HG03066 (cell line): ENCODE results near the gene P2RX2.

Experiments used
- ATAC-seq: cut with Tn5 transposase; IDR thresholded peaks from one replicate; pipeline ENCODE4 v1.9.1; 2021; ENCODE audit warnings: low read depth; ENCODE audit not compliant: unreplicated experiment

P2RX2 gene

DNA sequence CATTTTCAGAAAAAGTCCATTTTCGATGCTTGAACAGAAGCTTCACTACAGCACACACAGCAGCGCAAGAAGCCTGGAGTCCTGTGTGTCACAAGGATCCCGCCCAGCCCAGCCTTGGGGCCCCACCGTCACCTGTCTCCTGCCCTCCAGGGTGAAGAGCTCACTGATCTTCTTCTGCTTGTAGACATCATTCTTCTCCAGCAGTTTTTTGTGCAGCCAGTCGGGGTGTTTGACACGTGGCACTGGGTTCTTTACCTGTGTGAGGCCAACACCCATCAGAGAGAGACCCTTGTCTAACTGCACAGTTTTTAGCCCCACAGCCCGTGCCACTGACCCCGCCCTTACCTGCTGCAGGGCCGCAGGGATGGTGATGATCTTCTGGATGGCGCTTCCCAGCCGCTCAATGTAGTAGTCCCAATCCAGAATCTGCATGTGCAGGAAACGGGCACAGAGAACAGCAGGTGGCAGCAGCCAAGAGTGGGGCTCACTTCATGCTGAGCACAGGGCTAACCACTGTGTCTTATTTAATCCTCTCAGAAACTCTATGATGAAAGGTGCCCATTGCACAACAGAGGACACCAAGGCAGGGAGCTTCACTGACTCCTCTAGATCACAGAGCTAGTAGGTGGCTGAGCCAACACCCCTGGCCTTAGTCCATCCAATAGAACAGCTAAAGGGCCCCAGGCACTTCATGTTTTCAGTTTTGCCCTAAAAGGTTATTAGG, 38.6 kb downstream of the P2RX2 start:
- no peak for ATAC-seq

DNA sequence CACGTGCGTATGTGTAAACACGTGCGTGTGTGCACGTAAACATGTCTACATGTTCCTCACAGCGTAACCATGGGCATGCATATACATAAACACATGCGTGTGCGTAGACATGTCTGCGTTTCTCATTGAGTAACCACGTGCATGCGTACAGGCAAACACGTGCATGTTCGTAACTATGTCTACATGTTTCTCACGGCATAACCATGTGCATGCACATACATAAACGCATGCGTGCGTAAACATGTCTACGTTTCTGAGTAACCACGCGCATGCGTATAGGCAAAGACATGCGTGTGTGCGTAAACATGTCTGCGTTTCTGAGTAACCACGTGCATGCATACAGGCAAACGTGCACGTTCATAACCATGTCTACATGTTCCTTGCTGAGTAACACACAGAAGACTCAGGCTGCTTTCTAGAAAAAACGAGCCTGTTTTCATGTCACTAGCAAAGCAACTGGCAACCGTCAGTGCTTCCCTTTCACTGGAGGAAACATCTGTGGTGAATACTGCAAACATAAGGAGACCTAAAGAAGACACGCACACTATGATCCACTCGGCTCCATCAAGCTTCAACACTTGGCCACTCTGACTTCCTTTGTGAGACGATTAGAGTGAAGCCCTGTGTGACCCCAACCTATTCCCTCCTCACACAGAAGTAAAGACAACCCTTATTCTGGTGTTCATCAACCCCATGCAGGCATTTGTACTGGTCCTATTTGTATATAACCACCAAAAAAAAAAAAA, 39.7 kb downstream of the P2RX2 start:
- no peak for ATAC-seq

DNA sequence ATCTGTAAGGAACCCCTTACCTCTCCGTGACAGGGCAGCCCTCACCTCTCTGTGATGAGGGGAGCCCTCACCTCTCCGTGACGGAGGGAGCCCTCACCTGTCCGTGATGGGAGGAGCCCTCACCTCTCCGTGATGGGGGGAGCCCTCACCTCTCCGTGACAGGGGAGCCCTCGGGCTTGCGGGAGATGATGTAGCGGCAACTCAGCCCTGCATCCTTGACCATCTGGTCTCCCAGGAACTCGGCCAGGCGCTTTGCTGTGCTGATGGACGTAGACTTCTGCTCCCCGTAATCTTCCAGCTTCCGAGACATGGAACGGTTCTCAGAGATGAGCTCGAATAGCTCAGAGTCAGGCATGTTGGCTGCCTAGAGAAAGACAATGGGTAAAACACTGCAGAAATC, 40.6 kb downstream of the P2RX2 start:
- no peak for ATAC-seq

DNA sequence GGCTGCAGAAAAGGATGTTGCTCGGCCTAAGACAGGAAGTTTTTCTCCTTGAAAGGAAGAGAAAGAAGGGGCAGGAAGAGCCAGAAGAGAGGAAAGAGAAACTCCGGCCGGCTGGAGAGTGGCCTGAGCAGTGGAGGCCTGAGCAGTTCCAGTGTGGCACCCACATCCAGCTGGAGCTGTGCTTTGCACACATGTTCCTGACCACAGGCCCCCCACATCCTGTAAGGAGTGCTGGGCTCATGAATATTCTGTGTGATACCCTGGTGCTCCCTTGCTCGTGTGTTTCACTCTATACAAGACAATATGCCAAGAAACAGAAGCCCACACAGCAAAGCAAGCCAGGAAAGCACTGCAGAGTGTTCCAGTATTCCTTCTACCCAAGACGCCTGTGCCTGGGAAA, 41.5 kb downstream of the P2RX2 start:
- no peak for ATAC-seq

DNA sequence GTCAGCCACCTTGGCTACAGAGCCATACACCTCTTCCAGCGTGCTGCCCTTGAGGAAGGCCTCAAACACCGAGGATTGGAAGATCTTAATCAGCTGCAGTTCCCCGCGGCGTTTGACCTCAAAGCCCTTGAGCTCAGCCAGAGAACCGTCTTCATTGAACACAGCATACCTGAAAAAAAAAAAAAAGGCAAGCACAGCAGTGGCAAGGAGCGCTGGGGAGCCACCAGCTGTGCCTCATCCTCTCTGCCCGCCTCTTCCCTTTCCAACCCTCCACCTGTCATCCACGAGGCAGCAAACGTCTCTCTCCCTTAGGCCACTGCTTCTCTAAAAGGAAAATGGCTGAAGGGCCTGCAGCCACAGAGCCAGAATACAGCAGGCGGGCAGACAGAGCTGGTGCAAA, 42.4 kb downstream of the P2RX2 start:
- ATAC-seq: no peak

DNA sequence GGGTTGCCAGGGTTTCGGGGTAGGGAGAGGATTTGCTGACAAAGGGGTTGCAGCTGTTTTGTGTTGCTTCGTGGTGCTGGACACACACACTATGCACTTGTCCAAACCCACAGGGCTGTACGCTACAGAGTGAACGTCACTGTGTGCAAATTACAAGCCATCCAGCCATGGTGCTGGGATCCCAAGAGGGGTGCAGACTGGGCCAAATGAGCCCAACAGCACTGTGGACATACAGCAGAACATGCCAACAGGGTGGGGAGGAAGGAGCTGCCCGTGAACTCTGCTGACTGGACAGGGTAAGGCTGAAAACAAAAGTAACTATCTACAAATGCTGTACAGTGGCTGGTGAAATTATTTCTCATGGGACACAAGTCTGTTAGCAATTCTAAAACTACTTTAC, 43.4 kb downstream of the P2RX2 start:
- no peak for ATAC-seq

DNA sequence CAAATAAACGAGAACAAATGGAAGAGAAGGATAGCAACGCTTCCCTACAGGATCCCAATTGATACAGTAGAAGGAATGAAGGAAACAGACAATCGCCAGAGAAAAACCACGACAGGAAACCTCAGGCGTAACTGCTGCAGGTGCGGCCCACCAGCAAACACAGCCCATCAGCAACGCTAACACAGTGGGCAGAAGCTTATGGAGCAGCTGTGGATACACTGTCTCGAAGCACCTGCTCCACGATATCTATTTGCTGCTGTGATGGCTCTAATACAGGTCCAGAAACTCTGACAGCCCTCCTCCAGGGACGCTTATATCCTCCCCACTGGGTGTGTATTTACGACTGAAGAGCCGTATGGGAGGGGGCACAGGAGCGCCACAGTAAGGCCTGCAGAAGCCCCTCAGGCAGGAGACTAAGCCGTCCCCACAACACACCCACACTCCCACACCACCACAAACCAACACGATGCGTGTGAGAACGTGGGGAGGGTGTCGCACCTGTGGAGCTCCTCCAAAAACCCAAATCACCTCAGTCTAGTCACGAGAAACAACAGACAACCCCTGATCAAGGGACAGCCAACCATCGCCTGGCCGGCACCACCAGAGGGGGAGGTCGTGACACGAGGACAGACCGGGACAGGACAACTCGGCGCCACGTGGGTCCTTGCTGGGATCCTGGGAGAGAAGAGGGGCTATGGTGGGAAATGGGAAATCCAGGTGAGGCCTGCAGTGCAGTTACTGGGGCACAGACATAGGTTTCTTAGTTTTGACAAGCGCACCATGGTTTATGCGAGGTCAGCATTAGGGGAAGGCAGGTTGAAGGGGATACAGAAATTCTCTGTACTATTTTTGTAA, 44.6 kb downstream of the P2RX2 start:
- ATAC-seq: no peak

DNA sequence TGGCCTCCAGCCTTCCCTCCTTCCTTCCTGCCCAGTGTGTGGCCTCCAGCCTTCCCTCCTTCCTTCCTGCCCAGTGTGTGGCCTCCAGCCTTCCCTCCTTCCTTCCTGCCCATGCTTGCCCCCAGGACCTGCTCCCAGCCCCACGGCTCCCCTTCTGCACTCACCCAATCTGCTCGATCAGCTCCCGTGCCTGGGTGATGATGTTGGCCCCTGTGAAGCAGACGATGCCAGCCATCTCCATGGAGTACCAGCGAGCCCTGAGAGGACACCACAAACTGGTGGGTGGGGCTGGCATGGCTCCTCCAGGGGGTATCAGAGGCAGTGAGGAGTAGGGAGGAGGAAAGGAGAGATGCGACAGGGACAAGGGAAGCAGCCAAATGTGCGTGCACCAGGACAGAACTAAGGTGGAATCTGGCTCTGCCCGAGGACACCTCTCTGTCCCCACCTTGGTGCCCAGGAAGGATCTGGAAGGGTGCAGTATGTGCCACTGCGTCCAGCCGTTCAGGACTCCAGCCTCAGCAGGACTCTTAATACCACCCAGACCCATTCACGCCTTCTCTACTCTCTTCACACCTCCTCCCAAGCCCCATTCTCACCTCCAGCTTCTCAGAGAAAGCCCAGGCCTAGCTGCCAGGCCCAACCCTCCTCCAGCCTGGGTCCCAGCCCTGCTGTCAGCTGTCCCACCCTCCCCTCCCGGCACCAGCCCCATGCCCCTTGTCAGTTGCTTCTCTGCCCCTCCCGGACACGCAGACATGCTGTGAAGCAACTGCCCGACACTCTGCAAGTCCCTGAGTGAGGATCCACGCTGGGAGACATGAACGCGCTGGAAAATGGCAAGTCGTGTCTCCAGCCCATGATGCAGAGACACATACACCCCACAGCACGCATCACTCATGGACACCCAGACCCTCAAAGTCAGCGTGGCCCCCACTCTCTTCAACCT, 45.9 kb downstream of the P2RX2 start:
- no peak for ATAC-seq

DNA sequence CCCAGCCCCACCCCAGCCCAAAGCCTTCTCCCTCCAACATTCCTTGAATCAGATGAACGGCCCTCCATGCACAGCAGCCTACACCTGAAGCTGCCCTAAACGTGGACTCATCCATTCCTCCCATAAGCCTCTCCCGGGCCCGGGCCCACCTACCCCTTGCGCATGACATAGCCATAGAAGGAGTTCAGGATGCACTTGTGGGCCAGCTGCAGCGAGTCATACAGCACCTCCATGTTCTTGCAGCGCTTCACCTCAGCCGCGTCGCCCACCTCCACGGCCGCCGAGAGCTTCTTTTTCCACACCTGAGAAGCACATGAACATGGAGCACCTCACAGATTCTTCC, 46.5 kb downstream of the P2RX2 start:
- ATAC-seq: no peak

DNA sequence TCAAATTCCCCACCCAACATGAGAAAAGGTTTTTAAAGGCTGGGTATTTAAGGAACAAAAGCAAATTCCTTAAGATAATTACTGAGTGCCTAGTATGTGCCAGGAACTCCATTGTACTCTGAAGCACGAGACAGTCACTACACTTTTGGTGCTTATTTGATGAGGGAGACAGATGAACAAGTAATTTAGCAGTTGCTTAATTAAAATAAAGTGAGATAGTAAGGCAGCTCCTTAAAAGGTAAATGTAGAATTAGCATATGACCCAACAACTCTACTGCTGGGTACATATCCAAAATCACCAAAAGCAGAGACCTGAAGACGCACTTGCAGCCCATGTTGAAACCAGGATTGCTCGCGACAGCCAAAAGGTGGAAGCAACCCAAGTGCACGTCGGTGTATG, 47.2 kb downstream of the P2RX2 start:
- no peak for ATAC-seq

DNA sequence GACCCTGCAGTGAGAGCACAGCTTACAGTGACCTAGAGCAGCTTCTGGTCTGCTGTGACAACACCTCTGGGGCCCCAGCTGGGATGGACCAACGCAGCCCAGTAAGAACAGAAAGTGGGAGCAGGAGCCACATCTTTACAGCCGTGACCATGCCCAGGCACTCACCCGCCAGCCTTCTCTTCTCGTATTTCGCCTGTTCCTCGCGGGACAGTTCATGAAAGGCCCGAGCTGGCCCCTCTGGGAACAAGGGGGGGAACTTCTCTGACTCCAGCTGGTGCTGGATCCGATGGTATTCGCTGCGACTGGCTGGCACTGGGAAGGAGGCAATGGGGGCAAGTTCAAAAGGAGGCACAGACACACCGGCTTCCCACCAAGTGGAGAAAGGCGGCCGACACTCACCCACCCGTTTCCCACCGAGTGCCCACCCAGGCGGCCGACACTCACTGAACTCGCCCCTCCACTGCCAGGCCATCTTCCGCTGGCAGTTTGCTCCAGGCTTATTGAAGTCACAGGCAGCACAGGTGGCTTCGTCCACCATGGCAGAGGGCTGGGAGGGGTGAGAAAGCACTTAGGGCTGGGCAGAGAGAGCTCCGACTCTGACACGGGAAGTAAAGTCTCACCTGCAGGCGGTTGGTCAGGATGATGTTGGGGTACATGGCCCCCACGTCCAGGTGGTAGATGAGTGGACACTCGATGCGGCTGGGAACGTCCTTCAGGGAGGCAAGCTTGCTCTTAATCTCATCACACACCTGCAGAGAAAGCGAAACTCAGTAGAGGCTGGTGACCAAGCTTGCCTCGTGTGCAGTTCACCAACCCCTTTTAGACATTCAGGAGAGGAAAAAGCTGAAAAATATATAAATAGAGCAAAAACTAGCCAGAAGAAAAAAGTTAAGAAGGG, 49.9 kb downstream of the P2RX2 start:
- ATAC-seq: no peak

DNA sequence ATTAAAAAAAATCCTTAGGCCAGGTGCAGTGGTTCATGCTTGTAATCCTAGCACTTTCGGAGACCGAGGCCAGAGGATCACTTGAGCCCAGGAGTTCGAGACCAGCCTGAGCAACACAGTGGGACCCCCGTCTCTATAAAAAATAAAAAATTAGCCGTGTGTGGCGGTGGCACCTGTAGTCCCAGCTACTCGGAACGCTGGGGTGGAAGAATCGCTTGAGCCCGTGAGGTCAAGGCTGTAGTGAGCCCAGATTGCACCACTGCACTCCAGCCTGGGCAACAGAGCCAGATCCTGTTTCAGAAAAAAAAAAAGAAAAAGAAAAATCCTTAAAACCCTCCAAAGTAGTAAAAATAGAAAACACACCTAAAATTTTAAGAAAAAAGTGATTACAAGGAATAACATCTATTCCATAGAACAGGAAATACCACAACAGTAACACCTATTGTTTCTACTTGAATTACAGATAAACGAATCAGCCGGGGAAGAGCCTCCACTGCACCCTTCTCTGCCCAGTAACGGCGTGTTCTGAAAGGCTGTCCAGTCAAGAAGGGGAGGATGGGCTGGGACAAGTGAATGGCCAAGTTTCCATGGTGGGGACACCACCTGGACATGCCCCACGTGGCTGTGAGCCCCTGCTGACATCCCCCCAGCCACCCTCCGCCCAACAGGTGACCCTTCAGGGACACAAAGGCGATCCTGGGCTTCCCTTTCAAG, 50.7 kb downstream of the P2RX2 start:
- ATAC-seq: no peak
